Choroid plexus epithelial cell (primary cell): ENCODE data around the gene SP4.

Experiments
- DNase-seq: peaks from one replicate; pipeline ENCODE4 v3.0.0-alpha.2; 2010; ENCODE audit warnings: low read depth
- H3K4me3 ChIP-seq: 2 replicates; pipeline ENCODE4 v1.5.1; 2011; ENCODE audit warnings: low read depth, mild to moderate bottlenecking, control low read depth, low read length, moderate library complexity
- TF ChIP-seq, protein P1 (sequence below): conservative IDR thresholded peaks from 2 replicates; pipeline ENCODE4 v1.5.1; 2011; ENCODE audit warnings: low read depth, mild to moderate bottlenecking, control low read depth, inconsistent platforms, low read length, moderate library complexity

SP4 gene

DNA sequence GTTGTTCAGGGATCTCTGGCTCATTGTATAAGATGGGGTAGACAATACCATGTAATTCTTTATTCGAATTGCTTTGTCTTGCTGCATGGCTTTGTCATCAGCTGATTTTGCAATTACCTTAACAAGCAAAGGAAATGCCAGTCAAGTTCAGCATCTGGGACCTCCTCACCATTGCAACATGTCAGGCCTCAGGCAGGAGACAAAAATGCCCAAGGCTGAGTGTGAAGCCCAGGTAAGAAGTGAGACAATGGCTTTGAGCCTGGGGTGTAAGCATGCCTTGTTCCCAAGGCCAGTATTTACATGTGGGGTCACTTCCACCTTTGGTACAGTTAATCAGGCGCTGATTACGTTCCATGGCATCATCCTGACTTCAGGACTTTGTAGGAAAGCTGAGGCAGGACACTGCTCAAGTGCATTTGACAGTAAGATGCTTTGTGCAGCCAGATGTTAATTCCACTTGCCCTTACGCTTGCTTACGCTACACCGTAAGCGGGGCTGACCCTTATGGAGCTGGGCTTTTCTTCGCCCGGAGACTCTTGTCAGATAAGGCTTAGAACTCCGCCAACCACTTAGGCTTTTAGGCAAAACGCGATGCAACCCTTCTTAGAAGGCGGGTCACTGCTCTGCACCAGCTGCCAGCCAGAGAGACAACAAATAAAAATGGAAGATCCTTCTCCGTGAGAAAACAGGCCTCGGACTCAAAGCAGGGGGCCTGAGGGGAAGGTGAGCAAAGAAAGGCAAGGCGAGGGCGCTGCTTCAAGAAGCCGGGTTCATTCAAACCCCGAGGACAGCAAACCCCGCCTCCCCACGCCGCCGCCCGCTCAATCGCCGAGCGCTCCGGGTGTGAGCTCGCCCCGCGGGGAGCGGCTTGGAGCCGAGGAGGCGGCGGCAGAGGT lies 1.3 kb upstream of the SP4 start:
- H3K4me3 ChIP-seq, result peak overlapping the region; percentile 58
- TF ChIP-seq, protein P1, sequence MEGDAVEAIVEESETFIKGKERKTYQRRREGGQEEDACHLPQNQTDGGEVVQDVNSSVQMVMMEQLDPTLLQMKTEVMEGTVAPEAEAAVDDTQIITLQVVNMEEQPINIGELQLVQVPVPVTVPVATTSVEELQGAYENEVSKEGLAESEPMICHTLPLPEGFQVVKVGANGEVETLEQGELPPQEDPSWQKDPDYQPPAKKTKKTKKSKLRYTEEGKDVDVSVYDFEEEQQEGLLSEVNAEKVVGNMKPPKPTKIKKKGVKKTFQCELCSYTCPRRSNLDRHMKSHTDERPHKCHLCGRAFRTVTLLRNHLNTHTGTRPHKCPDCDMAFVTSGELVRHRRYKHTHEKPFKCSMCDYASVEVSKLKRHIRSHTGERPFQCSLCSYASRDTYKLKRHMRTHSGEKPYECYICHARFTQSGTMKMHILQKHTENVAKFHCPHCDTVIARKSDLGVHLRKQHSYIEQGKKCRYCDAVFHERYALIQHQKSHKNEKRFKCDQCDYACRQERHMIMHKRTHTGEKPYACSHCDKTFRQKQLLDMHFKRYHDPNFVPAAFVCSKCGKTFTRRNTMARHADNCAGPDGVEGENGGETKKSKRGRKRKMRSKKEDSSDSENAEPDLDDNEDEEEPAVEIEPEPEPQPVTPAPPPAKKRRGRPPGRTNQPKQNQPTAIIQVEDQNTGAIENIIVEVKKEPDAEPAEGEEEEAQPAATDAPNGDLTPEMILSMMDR, result no peak
- DNase-seq, result peak; percentile 4

DNA sequence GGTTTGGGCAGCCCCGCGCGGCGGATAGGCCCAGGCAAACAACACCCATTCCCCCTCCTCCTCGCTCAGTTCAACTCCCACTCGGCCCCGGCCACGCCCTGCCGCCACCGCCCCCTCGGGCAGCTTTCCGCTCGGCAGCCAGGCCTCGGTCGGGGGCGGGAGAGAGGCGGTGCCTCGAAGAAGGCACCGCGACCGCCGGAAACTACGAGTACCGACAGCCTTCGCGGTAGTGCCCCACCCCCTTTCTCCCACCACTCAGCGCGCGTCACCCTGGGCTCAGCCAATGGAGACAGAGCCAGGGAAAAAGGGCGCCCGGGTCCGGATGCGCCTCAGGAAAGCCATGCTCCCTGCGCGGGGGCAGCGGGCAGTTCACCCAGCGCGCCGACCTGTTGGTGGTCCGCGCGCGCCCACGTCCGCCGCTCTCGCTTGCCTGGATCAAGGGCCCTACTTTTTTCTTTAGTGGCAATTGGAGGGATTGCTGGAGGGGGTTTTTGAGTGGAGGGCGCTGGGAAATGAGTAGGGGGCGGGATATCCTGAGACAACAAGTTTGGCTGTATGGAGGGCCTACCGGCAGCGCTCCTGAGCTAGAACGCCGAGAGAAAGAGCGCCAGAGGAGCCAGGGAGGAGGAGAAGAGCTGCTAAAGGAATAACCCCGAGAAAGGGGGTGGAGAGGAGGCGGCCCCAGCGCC lies 557 bp upstream of the SP4 start:
- peak; percentile 99 for DNase-seq
- TF ChIP-seq, protein P1, result peak; percentile 4
- peak overlapping the region; percentile 83 for H3K4me3 ChIP-seq

DNA sequence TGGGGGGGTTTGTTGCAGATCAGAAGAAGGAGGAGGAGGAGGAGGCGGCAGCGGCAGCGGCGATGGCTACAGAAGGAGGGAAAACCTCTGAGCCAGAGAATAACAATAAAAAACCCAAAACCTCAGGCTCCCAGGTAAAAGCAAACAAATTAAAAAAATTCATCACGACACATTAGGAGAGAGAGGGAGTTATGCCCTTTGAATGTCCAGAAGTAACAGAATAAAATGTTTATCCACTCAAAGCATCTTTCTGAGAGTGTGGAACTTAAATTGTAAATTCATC lies 717 bp downstream of the SP4 start:
- peak overlapping the region; percentile 72 for H3K4me3 ChIP-seq
- TF ChIP-seq, protein P1, result no peak
- DNase-seq, result no peak

DNA sequence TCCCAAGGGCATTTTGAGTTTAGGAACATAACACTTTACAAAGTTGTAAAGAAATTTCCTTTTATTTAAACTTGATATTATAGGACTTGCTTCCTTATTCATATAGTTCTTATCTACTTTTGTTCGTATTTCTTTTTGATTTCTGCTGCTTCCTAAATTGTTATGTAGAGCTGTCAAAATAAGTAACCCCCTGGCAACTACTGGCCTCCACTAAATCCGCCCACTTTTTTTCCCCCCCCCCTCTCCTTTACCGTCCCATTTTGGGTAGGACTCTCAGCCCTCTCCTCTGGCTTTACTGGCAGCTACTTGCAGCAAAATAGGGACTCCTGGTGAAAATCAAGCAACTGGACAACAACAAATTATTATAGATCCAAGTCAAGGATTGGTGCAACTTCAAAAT lies 1.1 kb downstream of the SP4 start:
- peak overlapping the region; percentile 72 for H3K4me3 ChIP-seq
- TF ChIP-seq, protein P1, result no peak
- no peak for DNase-seq

- H3K4me3 ChIP-seq, result no peak overlapping the region
- DNase-seq, result no peak
These were observed 2.1 kb downstream of the SP4 start for GRCh38 chr7:21429786-21430574.

GRCh38 chr7:21430575-21430954 lies 2.7 kb downstream of the SP4 start:
- DNase-seq, result no peak
- TF ChIP-seq, protein P1, result no peak
- H3K4me3 ChIP-seq, result no peak overlapping the region

More at GRCh38 chr7:21429786-21430574, 2.1 kb downstream of the SP4 start:
- TF ChIP-seq, protein P1, result no peak
